Mesothelial cell of epicardium (in vitro differentiated cells): Measurements from ENCODE around the gene BAZ1B. TPM values are rescaled to one million over a fixed set of nuclear protein-coding genes. Genes with fewer than 3 reads are reported as not detected.

Experiments
- DNase-seq, 2 experiments: peaks; one replicate each; pipeline ENCODE4 v3.0.0; 2021; ENCODE audit warnings: low spot score in 2 of 2; ENCODE audit not compliant: unreplicated experiment in 2 of 2
- H3K27ac Mint-ChIP-seq: 2 replicates; pipeline ENCODE4 v1.8.0; 2021; ENCODE audit warnings: mixed read lengths
- H3K27me3 Mint-ChIP-seq: 2 replicates; pipeline ENCODE4 v1.8.0; 2021; ENCODE audit warnings: low read depth, mixed read lengths
- H3K36me3 Mint-ChIP-seq: 2 replicates; pipeline ENCODE4 v1.8.0; 2021; ENCODE audit warnings: mixed read lengths
- H3K4me1 Mint-ChIP-seq: 2 replicates; pipeline ENCODE4 v1.8.0; 2021; ENCODE audit warnings: mixed read lengths
- H3K4me3 Mint-ChIP-seq: 2 replicates; pipeline ENCODE4 v1.8.0; 2021; ENCODE audit warnings: mild to moderate bottlenecking, moderate library complexity, mixed read lengths
- H3K9me3 Mint-ChIP-seq: 2 replicates; pipeline ENCODE4 v1.8.0; 2021; ENCODE audit warnings: mixed read lengths
- CTCF ChIP-seq: fragments of 200-600 bp; sonication (generic); IDR thresholded peaks from one replicate; pipeline ENCODE4 v1.5.0; 2021; ENCODE audit warnings: antibody characterized with exemption; ENCODE audit not compliant: unreplicated experiment
- total RNA-seq: library from RNA; stranded (reverse); gene quantifications from 3 replicates; pipeline ENCODE4 v1.2.1, GENCODE V29; 2021

BAZ1B gene
- 74.8 to 77.8 TPM (median 76.9 TPM) in 3 replicates for total RNA-seq

GRCh38 chr7:73522105-73522872 is at the start of gene BAZ1B:
BAZ1B (minus strand) TSS chr7:73522293; CDS start chr7:73521933, 360 bp downstream.
- peaks cover 12% of the 10 kb centered on the region for H3K36me3 Mint-ChIP-seq
- TF ChIP-seq CTCF, result no peak
- H3K9me3 Mint-ChIP-seq, result peaks cover 4% of the 10 kb centered on the region
- no peaks in the 10 kb centered on the region for H3K27me3 Mint-ChIP-seq
- peak; percentile 87 to 91 for DNase-seq
- H3K4me3 Mint-ChIP-seq, result peak within 1 kb of the TSS; percentile 93
- peak within 1 kb of the TSS; percentile 97 for H3K27ac Mint-ChIP-seq
- H3K4me1 Mint-ChIP-seq, result peaks cover 32% of the 10 kb centered on the region

GRCh38 chr7:73570977-73571376 is 48.9 kb upstream of the BAZ1B start:
- peaks cover 24% of the 10 kb centered on the region for H3K36me3 Mint-ChIP-seq
- H3K4me3 Mint-ChIP-seq, result no peak overlapping the region
- no peaks in the 10 kb centered on the region for H3K27me3 Mint-ChIP-seq
- H3K9me3 Mint-ChIP-seq, result no peaks in the 10 kb centered on the region
- H3K27ac Mint-ChIP-seq, result no peak overlapping the region
- DNase-seq, result no peak
- no peak for TF ChIP-seq CTCF
- H3K4me1 Mint-ChIP-seq, result no peaks in the 10 kb centered on the region

GRCh38 chr7:73570521-73570920 is 48.4 kb upstream of the BAZ1B start:
- Mint-ChIP-seq H3K27me3 (no peaks in the 10 kb centered on the region), H3K27ac (no peak overlapping the region), H3K4me3 (no peak overlapping the region), H3K4me1 (no peaks in the 10 kb centered on the region), H3K9me3 (no peaks in the 10 kb centered on the region), H3K36me3 (peaks cover 24% of the 10 kb centered on the region)
- DNase-seq, result no peak
- no peak for TF ChIP-seq CTCF

GRCh38 chr7:73569042-73569608 is 47.0 kb upstream of the BAZ1B start:
- Mint-ChIP-seq H3K27me3 (no peaks in the 10 kb centered on the region), H3K36me3 (peaks cover 21% of the 10 kb centered on the region), H3K4me3 (no peak overlapping the region), H3K27ac (no peak overlapping the region), H3K9me3 (no peaks in the 10 kb centered on the region), H3K4me1 (no peaks in the 10 kb centered on the region)
- no peak for TF ChIP-seq CTCF
- DNase-seq, result no peak

GRCh38 chr7:73567846-73568685 is 46.0 kb upstream of the BAZ1B start:
- Mint-ChIP-seq H3K4me1 (no peaks in the 10 kb centered on the region), H3K27me3 (no peaks in the 10 kb centered on the region), H3K36me3 (peaks cover 19% of the 10 kb centered on the region), H3K27ac (no peak overlapping the region), H3K9me3 (no peaks in the 10 kb centered on the region), H3K4me3 (no peak overlapping the region)
- DNase-seq, result no peak
- TF ChIP-seq CTCF, result no peak
